DND-41 (cell line): ENCODE data around the gene PCED1B.

Experiments
- CTCF ChIP-seq: IDR thresholded peaks from 2 replicates; pipeline ENCODE4 v1.5.1; 2012; ENCODE audit warnings: borderline replicate concordance, low read length, moderate library complexity, mild to moderate bottlenecking; ENCODE audit not compliant: poor library complexity, severe bottlenecking; ENCODE audit errors: extremely low read depth
- EZH2 ChIP-seq: IDR thresholded peaks from 3 replicates; pipeline ENCODE4 v1.6.1; 2012; ENCODE audit warnings: borderline replicate concordance, low read depth, mild to moderate bottlenecking, moderate library complexity, low read length, inconsistent platforms; ENCODE audit not compliant: severe bottlenecking

GRCh38 chr12:47277972-47278448 is 198.6 kb downstream of the PCED1B start:
- TF ChIP-seq CTCF (no peak), EZH2 (no peak)
